Measurements from ENCODE around the gene SWAP70. TPM values are rescaled to one million over a fixed set of nuclear protein-coding genes. Genes with fewer than 3 reads are reported as not detected.
"Not testable (repeated sequence)": the region's sequence is repeated elsewhere in the genome, so short reads cannot be mapped to it uniquely, and the experiment has no call there.

Gene SWAP70
- polyA plus RNA-seq, 3 donors, result 10.9 to 26.4 (median 13.8) TPM

GRCh38 chr11:9740202-9740883 lies 76.5 kb downstream of the SWAP70 start:
- H3K27me3 Mint-ChIP-seq (ENCODE audit: low read depth in 3 of 3), result no peaks in the 10 kb centered on the region
- H3K27ac Mint-ChIP-seq, result peak overlapping the region in 1 of 7 donors; percentile 60
- Histone ChIP-seq H3K27me3 (ENCODE audit: control insufficient read depth in 2 of 2, insufficient read depth in 2 of 2, low read length in 2 of 2) (no peaks in the 10 kb centered on the region), H2AFZ (ENCODE audit: insufficient read depth, low read depth, low read length, poor library complexity, severe bottlenecking) (no peak overlapping the region), H3K36me3 (replicated peaks in 1 of 2; ENCODE audit: control insufficient read depth in 1 of 2, insufficient read depth in 2 of 2, low read length in 2 of 2) (peaks cover 36 to 65% of the 10 kb centered on the region in 2 donors), H3K9me3 (replicated peaks in 1 of 2; ENCODE audit: control insufficient read depth in 1 of 2, insufficient read depth in 1 of 2, low read length in 2 of 2) (no peaks in the 10 kb centered on the region), H3K4me2 (replicated peaks; ENCODE audit: extremely low read depth, low read length, poor library complexity, severe bottlenecking) (no peak overlapping the region), H4K20me1 (ENCODE audit: insufficient read depth, low read length) (peaks cover 4% of the 10 kb centered on the region), H3K9ac (ENCODE audit: insufficient read depth, low read length, poor library complexity, severe bottlenecking) (no peak overlapping the region), H3K4me3 (replicated peaks in 1 of 3; ENCODE audit: low read depth in 2 of 3, low read length in 3 of 3) (no peak overlapping the region), H3K27ac (ENCODE audit: low read depth in 1 of 2, low read length in 2 of 2) (peak overlapping the region in 1 of 2 donors; percentile 21), H3K79me2 (ENCODE audit: insufficient read depth, low read length) (no peaks in the 10 kb centered on the region), H3K4me1 (ENCODE audit: control insufficient read depth in 1 of 2, insufficient read depth in 2 of 2, low read length in 2 of 2) (peaks cover 4 to 14% of the 10 kb centered on the region in 2 donors)
- H3K4me3 Mint-ChIP-seq, result no peak overlapping the region
- peaks cover 49 to 73% of the 10 kb centered on the region in 2 donors for H3K36me3 Mint-ChIP-seq
- H3K4me1 Mint-ChIP-seq, result peaks cover 21% of the 10 kb centered on the region
- DNase-seq, result no peak
- TF ChIP-seq CTCF (IDR thresholded peaks at IDR 0.05), result no peak
- WGBS (ENCODE audit: insufficient coverage), result 98% methylated on average over 5 of the region's 12 CpGs
- intact Hi-C loops (cut with micrococcal nuclease), result loop anchor here in 1 of 2 donors (10.0 kb wide), 1 partner anchor 206 kb away; no protein-coding TSS in a partner anchor
- H3K9me3 Mint-ChIP-seq, result peaks cover 0 to 11% (median 4%) of the 10 kb centered on the region in 7 donors

- peaks cover 33 to 56% of the 10 kb centered on the region in 2 donors for H3K36me3 ChIP-seq (replicated peaks in 1 of 2; ENCODE audit: control insufficient read depth in 1 of 2, insufficient read depth in 2 of 2, low read length in 2 of 2)
- intact Hi-C loops (cut with micrococcal nuclease), result loop anchor here in 1 of 2 donors (10.0 kb wide), 1 partner anchor 206 kb away; no protein-coding TSS in a partner anchor
- no peak overlapping the region for H3K9ac ChIP-seq (ENCODE audit: insufficient read depth, low read length, poor library complexity, severe bottlenecking)
- Mint-ChIP-seq H3K36me3 (peaks cover 46 to 68% of the 10 kb centered on the region in 2 donors), H3K9me3 (peaks cover 0 to 2% (median 0%) of the 10 kb centered on the region in 7 donors), H3K27me3 (ENCODE audit: low read depth in 3 of 3) (no peaks in the 10 kb centered on the region), H3K4me1 (peaks cover 30% of the 10 kb centered on the region), H3K27ac (no peak overlapping the region), H3K4me3 (no peak overlapping the region)
- 100% methylated on average over 1 of the region's 6 CpGs for WGBS (ENCODE audit: insufficient coverage)
- no peak for DNase-seq
- H3K4me2 ChIP-seq (replicated peaks; ENCODE audit: extremely low read depth, low read length, poor library complexity, severe bottlenecking), result no peak overlapping the region
- no peak overlapping the region for H2AFZ ChIP-seq (ENCODE audit: insufficient read depth, low read depth, low read length, poor library complexity, severe bottlenecking)
- H3K79me2 ChIP-seq (ENCODE audit: insufficient read depth, low read length), result no peaks in the 10 kb centered on the region
- no peak overlapping the region for H3K4me3 ChIP-seq (replicated peaks in 1 of 3; ENCODE audit: low read depth in 2 of 3, low read length in 3 of 3)
- H3K9me3 ChIP-seq (replicated peaks in 1 of 2; ENCODE audit: control insufficient read depth in 1 of 2, insufficient read depth in 1 of 2, low read length in 2 of 2), result no peaks in the 10 kb centered on the region
- TF ChIP-seq CTCF (IDR thresholded peaks at IDR 0.05), result no peak
- H3K4me1 ChIP-seq (ENCODE audit: control insufficient read depth in 1 of 2, insufficient read depth in 2 of 2, low read length in 2 of 2), result peaks cover 13 to 23% of the 10 kb centered on the region in 2 donors
- peaks cover 10% of the 10 kb centered on the region for H4K20me1 ChIP-seq (ENCODE audit: insufficient read depth, low read length)
- no peaks in the 10 kb centered on the region for H3K27me3 ChIP-seq (ENCODE audit: control insufficient read depth in 2 of 2, insufficient read depth in 2 of 2, low read length in 2 of 2)
- no peak overlapping the region for H3K27ac ChIP-seq (ENCODE audit: low read depth in 1 of 2, low read length in 2 of 2)
Observed at GRCh38 chr11:9741260-9741659, 77.4 kb downstream of the SWAP70 start.

- not testable (repeated sequence) for H3K4me2 ChIP-seq (replicated peaks; ENCODE audit: extremely low read depth, low read length, poor library complexity, severe bottlenecking)
Observed at GRCh38 chr11:9743512-9743911, 79.6 kb downstream of the SWAP70 start.

More at GRCh38 chr11:9743512-9743911, 79.6 kb downstream of the SWAP70 start:
- not testable (repeated sequence) for H3K9me3 Mint-ChIP-seq; H3K27me3 ChIP-seq (ENCODE audit: control insufficient read depth in 2 of 2, insufficient read depth in 2 of 2, low read length in 2 of 2); H3K79me2 ChIP-seq (ENCODE audit: insufficient read depth, low read length); H3K4me3 ChIP-seq (replicated peaks in 1 of 3; ENCODE audit: low read depth in 2 of 3, low read length in 3 of 3); H4K20me1 ChIP-seq (ENCODE audit: insufficient read depth, low read length); H3K4me3 Mint-ChIP-seq; H3K27ac ChIP-seq (ENCODE audit: low read depth in 1 of 2, low read length in 2 of 2); H3K9ac ChIP-seq (ENCODE audit: insufficient read depth, low read length, poor library complexity, severe bottlenecking); H2AFZ ChIP-seq (ENCODE audit: insufficient read depth, low read depth, low read length, poor library complexity, severe bottlenecking); DNase-seq; H3K27me3 Mint-ChIP-seq (ENCODE audit: low read depth in 3 of 3); H3K9me3 ChIP-seq (replicated peaks in 1 of 2; ENCODE audit: control insufficient read depth in 1 of 2, insufficient read depth in 1 of 2, low read length in 2 of 2); H3K27ac Mint-ChIP-seq
- Histone ChIP-seq H3K4me1 (ENCODE audit: control insufficient read depth in 1 of 2, insufficient read depth in 2 of 2, low read length in 2 of 2) (peaks cover 17 to 26% of the 10 kb centered on the region in 2 donors), H3K36me3 (replicated peaks in 1 of 2; ENCODE audit: control insufficient read depth in 1 of 2, insufficient read depth in 2 of 2, low read length in 2 of 2) (peaks cover 27 to 39% of the 10 kb centered on the region in 2 donors)
- Mint-ChIP-seq H3K36me3 (peaks cover 46 to 60% of the 10 kb centered on the region in 2 donors), H3K4me1 (peaks cover 33% of the 10 kb centered on the region)
- intact Hi-C loops (cut with micrococcal nuclease), result loop anchor here in 1 of 2 donors (10.0 kb wide), 1 partner anchor 209 kb away; no protein-coding TSS in a partner anchor
- WGBS (ENCODE audit: insufficient coverage), result no CpG with 5 or more reads among the region's 3 CpGs

Data from CD14-positive monocyte (primary cell).